Liver (tissue), 9 donors: ENCODE data around the gene TGIF1. TPM values are rescaled to one million over a fixed set of nuclear protein-coding genes. Genes with fewer than 3 reads are reported as not detected.

ENCODE experiments used
- DNase-seq: peaks from one replicate; pipeline ENCODE4 v3.0.0-alpha.2; 2017; ENCODE audit warnings: low spot score
- H3K27ac ChIP-seq, 2 donors: one replicate each; pipeline ENCODE4 v1.7.0; 2013; ENCODE audit warnings: inconsistent platforms in 2 of 2, low read length in 2 of 2, control low read depth in 1 of 2, low read depth in 1 of 2, mild to moderate bottlenecking in 1 of 2
- H3K27me3 ChIP-seq, 4 donors: one replicate each; pipeline versions ENCODE4 v1.6.1 to v1.7.0; 2013; ENCODE audit warnings: low read length in 3 of 4, inconsistent platforms in 1 of 4, mild to moderate bottlenecking in 1 of 4, moderate library complexity in 1 of 4; ENCODE audit not compliant: control insufficient read depth in 4 of 4, insufficient read depth in 4 of 4
- H3K36me3 ChIP-seq, 4 donors: one replicate each; pipeline versions ENCODE4 v1.6.1 to v1.7.0; 2013; ENCODE audit warnings: low read length in 3 of 4, mild to moderate bottlenecking in 3 of 4, low read depth in 1 of 4, moderate library complexity in 1 of 4; ENCODE audit not compliant: control insufficient read depth in 4 of 4, insufficient read depth in 3 of 4
- H3K4me1 ChIP-seq, 4 donors: one replicate each; pipeline versions ENCODE4 v1.6.1 to v1.7.0; 2013; ENCODE audit warnings: low read length in 3 of 4, mild to moderate bottlenecking in 3 of 4, moderate library complexity in 1 of 4; ENCODE audit not compliant: control insufficient read depth in 4 of 4, insufficient read depth in 4 of 4
- H3K4me3 ChIP-seq, 3 donors: one replicate each; pipeline versions ENCODE4 v1.6.1 to v1.7.0; 2013; ENCODE audit warnings: low read length in 3 of 3, control low read depth in 1 of 3, low read depth in 1 of 3, mild to moderate bottlenecking in 1 of 3
- H3K9ac ChIP-seq, 2 donors: one replicate each; pipeline ENCODE4 v1.7.0; 2013; ENCODE audit warnings: low read length in 2 of 2, mild to moderate bottlenecking in 2 of 2, moderate library complexity in 2 of 2, control low read depth in 1 of 2, low read depth in 1 of 2
- H3K9me3 ChIP-seq, 4 donors: one replicate each; pipeline versions ENCODE4 v1.6.1 to v1.7.0; 2013; ENCODE audit warnings: low read length in 3 of 4; ENCODE audit not compliant: control insufficient read depth in 4 of 4
- ATF3 ChIP-seq: IDR thresholded peaks from 2 replicates; pipeline ENCODE4 v1.6.1; 2016; ENCODE audit warnings: antibody characterized with exemption
- CTCF ChIP-seq: fragments of 150-350 bp; IDR thresholded peaks from 2 replicates; pipeline ENCODE4 v1.5.1; 2017; ENCODE audit warnings: improper control_type of control experiment, low read depth, low read length; ENCODE audit not compliant: missing input control
- EGR1 ChIP-seq, 2 donors: IDR thresholded peaks; 2 replicates each; pipeline ENCODE4 v1.6.1; 2016 to 2018; ENCODE audit warnings: antibody characterized with exemption in 2 of 2, low read depth in 2 of 2
- FOXA2 ChIP-seq: IDR thresholded peaks from 2 replicates; pipeline ENCODE4 v1.6.1; 2016; ENCODE audit warnings: antibody characterized with exemption
- GABPA ChIP-seq, 2 donors: IDR thresholded peaks in 1 of 2; conservative IDR thresholded peaks in 1 of 2; 2 replicates each; pipeline ENCODE4 v1.6.1; 2016; ENCODE audit warnings: antibody characterized with exemption in 2 of 2, mild to moderate bottlenecking in 1 of 2, moderate library complexity in 1 of 2
- HNF4A ChIP-seq, 2 donors: conservative IDR thresholded peaks; 2 replicates each; pipeline ENCODE4 v1.6.1; 2016; ENCODE audit warnings: antibody characterized with exemption in 2 of 2, mild to moderate bottlenecking in 2 of 2
- MAX ChIP-seq: IDR thresholded peaks from 2 replicates; pipeline ENCODE4 v1.6.1; 2016; ENCODE audit warnings: antibody characterized with exemption
- NR2F2 ChIP-seq: IDR thresholded peaks from 2 replicates; pipeline ENCODE4 v1.6.1; 2016; ENCODE audit warnings: antibody characterized with exemption
- RAD21 ChIP-seq, 2 donors: IDR thresholded peaks; 2 replicates each; pipeline ENCODE4 v1.6.1; 2016; ENCODE audit warnings: antibody characterized with exemption in 2 of 2, mild to moderate bottlenecking in 2 of 2
- REST ChIP-seq: IDR thresholded peaks from 2 replicates; pipeline ENCODE4 v1.6.1; 2016; ENCODE audit warnings: antibody characterized with exemption, mild to moderate bottlenecking
- RXRA ChIP-seq, 2 donors: IDR thresholded peaks; 2 replicates each; pipeline ENCODE4 v1.6.1; 2017 to 2018; ENCODE audit warnings: antibody characterized with exemption in 2 of 2, mild to moderate bottlenecking in 1 of 2
- WGBS: extraction: QIAGEN DNeasy Blood & Tissue Kit; methylation state at CpG from one replicate; pipeline ENCODE4 v1.1.7; 2013; 5-methylcytosine and 5-hydroxymethylcytosine counted together
- polyA plus RNA-seq, 2 donors: library from polyadenylated mRNA; stranded (reverse) in 1 of 2; unstranded in 1 of 2; fragments of 200-250 nt in 1 of 2; fragments of >200 nt in 1 of 2; fragmentation: Nextera tagmentation in 1 of 2; extraction: Ambion mirVana in 1 of 2; gene quantifications; one replicate each; pipeline versions ENCODE4 v1.2.1 to v1.2.3, GENCODE V29; 2013 to 2015
- total RNA-seq, 2 donors: library from RNA; depleted of rRNA; stranded (reverse); fragments of >200 nt; gene quantifications; one replicate each; pipeline ENCODE4 v1.2.3, GENCODE V29; 2014
- donor health status: healthy.
- donor health status: healthy.
- donor health status: healthy.
- donor health status: healthy.
- donor health status: healthy.

The TGIF1 gene
- total and polyA plus RNA-seq, 4 donors: 13.1 to 26.4 (median 18.4) TPM

- no peak for TF ChIP-seq REST
- no peak for TF ChIP-seq HNF4A (conservative IDR thresholded peaks at IDR 0.05)
- TF ChIP-seq MAX: no peak
These were observed 24.5 kb upstream of the TGIF1 start (continued) for GRCh38 chr18:3425446-3425845.

- no peak overlapping the region for H3K9ac ChIP-seq
- no peaks in the 10 kb centered on the region for H3K4me1 ChIP-seq
- 90% methylated on average over 4 of the region's 4 CpGs for WGBS
- TF ChIP-seq EGR1 (IDR thresholded peaks at IDR 0.05; ENCODE audit: low read depth in 2 of 2) (no peak), ATF3 (no peak), NR2F2 (no peak), RAD21 (IDR thresholded peaks at IDR 0.05) (no peak), CTCF (no peak), FOXA2 (no peak), REST (no peak), MAX (no peak), RXRA (IDR thresholded peaks at IDR 0.05) (no peak), GABPA (IDR thresholded peaks at IDR 0.05 in 1 of 2, conservative IDR thresholded peaks at IDR 0.05 in 1 of 2) (no peak)
- H3K36me3 ChIP-seq: no peaks in the 10 kb centered on the region
- no peak overlapping the region for H3K27ac ChIP-seq
- H3K9me3 ChIP-seq: no peaks in the 10 kb centered on the region
- H3K4me3 ChIP-seq: no peak overlapping the region
- H3K27me3 ChIP-seq: no peaks in the 10 kb centered on the region
- DNase-seq: no peak
These were observed 23.9 kb upstream of the TGIF1 start for GRCh38 chr18:3426074-3426473.
